Measurements from ENCODE around the gene HES4.
A peak's percentile ranks its signal among the peaks of the same experiment; 100 is the strongest.
"Not testable (repeated sequence)": the region's sequence is repeated elsewhere in the genome, so short reads cannot be mapped to it uniquely, and the experiment has no call there.

Gene HES4

GRCh38 chr1:978835-979743 is 20.8 kb downstream of the HES4 start:
- no peak for DNase-seq (ENCODE audit: low spot score)

GRCh38 chr1:978069-978834 is 21.6 kb downstream of the HES4 start:
- DNase-seq (ENCODE audit: low spot score) = no peak

- not testable (repeated sequence) for DNase-seq (ENCODE audit: low spot score)
These were observed 23.1 kb downstream of the HES4 start for GRCh38 chr1:976791-977190.

- DNase-seq (ENCODE audit: low spot score) = peak; percentile 91
These were observed 23.8 kb downstream of the HES4 start for GRCh38 chr1:975896-976683.

GRCh38 chr1:975365-975764 is 24.5 kb downstream of the HES4 start:
- DNase-seq (ENCODE audit: low spot score) = no peak

GRCh38 chr1:974687-975328 is 25.1 kb downstream of the HES4 start:
- no peak for DNase-seq (ENCODE audit: low spot score)

- no peak for DNase-seq (ENCODE audit: low spot score)
These were observed 25.6 kb downstream of the HES4 start for GRCh38 chr1:974293-974640.

- DNase-seq (ENCODE audit: low spot score) = no peak
These were observed 26.2 kb downstream of the HES4 start for GRCh38 chr1:973459-974292.

- DNase-seq (ENCODE audit: low spot score) = no peak
These were observed 27.0 kb downstream of the HES4 start for GRCh38 chr1:972726-973458.

- no peak for DNase-seq (ENCODE audit: low spot score)
These were observed 28.0 kb downstream of the HES4 start for GRCh38 chr1:971751-972506.

- DNase-seq (ENCODE audit: low spot score) = no peak
These were observed 28.7 kb downstream of the HES4 start for GRCh38 chr1:970973-971730.

- DNase-seq (ENCODE audit: low spot score) = no peak
These were observed 29.5 kb downstream of the HES4 start for GRCh38 chr1:970242-970972.

GRCh38 chr1:969260-969855 is 30.5 kb downstream of the HES4 start:
- no peak for DNase-seq (ENCODE audit: low spot score)

GRCh38 chr1:967466-968343 is 32.2 kb downstream of the HES4 start:
- no peak for DNase-seq (ENCODE audit: low spot score)

GRCh38 chr1:966704-967300 is 33.1 kb downstream of the HES4 start:
- DNase-seq (ENCODE audit: low spot score) = peak; percentile 81

- peak; percentile 78 for DNase-seq (ENCODE audit: low spot score)
These were observed 33.7 kb downstream of the HES4 start, which contains the start of gene PLEKHN1 for GRCh38 chr1:966135-966703. TSS of gene PLEKHN1 (plus strand) at chr1:966482. CDS start at chr1:966532, 50 bp downstream.
